Bronchial epithelial cell (primary cell): ENCODE results near the gene ZNF281. TPM values are rescaled to one million over a fixed set of nuclear protein-coding genes. Genes with fewer than 3 reads are reported as not detected.

Experiments used
- DNase-seq: peaks from one replicate; pipeline ENCODE4 v3.0.0-alpha.2; 2010; ENCODE audit warnings: low read depth
- FAIRE-seq: peaks from 2 replicates; lab custom pipeline; 2011; peaks lifted over from hg19 to GRCh38; lab: Jason Lieb, UNC
- H3K27me3 ChIP-seq: 2 replicates; pipeline ENCODE4 v1.5.1; 2011; ENCODE audit warnings: low read length; ENCODE audit not compliant: control insufficient read depth, insufficient read depth
- H3K36me3 ChIP-seq: 2 replicates; pipeline ENCODE4 v1.5.1; 2011; ENCODE audit warnings: low read length; ENCODE audit not compliant: control insufficient read depth, insufficient read depth
- H3K4me3 ChIP-seq: 2 replicates; pipeline ENCODE4 v1.5.1; 2011; ENCODE audit warnings: mild to moderate bottlenecking, low read depth, low read length, control low read depth
- total RNA-seq: library from RNA; depleted of rRNA; stranded (reverse); fragments of >200 nt; gene quantifications from 2 replicates; pipeline ENCODE4 v1.2.1, GENCODE V29; 2014
- TF ChIP-seq, protein P1 (sequence below): IDR thresholded peaks from 2 replicates; pipeline ENCODE4 v1.5.1; 2011; ENCODE audit warnings: mild to moderate bottlenecking, moderate library complexity, low read length, control low read depth, inconsistent platforms; ENCODE audit not compliant: insufficient read depth, severe bottlenecking

The ZNF281 gene
- total RNA-seq, 1 donor from 2014 or later, result 18.4 TPM

DNA sequence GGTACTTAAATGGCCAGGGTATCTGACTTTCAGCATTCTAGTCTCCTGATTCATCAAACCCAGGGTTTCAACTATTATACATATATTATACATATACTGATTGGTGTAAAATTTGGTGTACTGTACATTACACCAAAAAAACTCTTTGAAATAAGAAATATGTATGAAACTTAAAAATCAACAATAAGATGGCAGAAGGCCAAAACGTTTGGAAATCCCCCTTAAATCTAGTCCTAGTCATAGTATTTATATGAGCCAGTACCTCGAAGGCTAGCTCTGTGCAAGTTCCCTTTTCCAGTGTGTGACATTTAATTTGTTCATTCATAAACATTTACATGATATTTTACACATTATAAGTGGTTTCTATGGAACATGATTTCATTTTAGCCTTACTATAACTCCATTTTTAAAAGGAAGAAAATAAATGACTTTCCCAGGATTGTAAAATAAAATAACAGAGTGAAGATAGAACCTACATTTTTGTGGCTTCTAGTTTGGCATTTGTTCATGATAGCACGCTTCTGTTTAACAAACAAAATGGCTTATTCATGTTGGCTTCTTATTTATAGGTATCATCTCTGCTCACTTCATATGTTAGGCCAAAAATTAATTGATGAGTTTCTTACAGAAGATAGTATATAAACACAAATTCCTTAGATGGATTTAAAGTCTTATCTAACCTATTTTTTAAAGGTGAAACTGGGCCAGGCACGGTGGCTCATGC lies 18.8 kb upstream of the ZNF281 start:
- TF ChIP-seq, protein P1, sequence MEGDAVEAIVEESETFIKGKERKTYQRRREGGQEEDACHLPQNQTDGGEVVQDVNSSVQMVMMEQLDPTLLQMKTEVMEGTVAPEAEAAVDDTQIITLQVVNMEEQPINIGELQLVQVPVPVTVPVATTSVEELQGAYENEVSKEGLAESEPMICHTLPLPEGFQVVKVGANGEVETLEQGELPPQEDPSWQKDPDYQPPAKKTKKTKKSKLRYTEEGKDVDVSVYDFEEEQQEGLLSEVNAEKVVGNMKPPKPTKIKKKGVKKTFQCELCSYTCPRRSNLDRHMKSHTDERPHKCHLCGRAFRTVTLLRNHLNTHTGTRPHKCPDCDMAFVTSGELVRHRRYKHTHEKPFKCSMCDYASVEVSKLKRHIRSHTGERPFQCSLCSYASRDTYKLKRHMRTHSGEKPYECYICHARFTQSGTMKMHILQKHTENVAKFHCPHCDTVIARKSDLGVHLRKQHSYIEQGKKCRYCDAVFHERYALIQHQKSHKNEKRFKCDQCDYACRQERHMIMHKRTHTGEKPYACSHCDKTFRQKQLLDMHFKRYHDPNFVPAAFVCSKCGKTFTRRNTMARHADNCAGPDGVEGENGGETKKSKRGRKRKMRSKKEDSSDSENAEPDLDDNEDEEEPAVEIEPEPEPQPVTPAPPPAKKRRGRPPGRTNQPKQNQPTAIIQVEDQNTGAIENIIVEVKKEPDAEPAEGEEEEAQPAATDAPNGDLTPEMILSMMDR, result no peak
- DNase-seq, result peak; percentile 19
- FAIRE-seq, result no peak

DNA sequence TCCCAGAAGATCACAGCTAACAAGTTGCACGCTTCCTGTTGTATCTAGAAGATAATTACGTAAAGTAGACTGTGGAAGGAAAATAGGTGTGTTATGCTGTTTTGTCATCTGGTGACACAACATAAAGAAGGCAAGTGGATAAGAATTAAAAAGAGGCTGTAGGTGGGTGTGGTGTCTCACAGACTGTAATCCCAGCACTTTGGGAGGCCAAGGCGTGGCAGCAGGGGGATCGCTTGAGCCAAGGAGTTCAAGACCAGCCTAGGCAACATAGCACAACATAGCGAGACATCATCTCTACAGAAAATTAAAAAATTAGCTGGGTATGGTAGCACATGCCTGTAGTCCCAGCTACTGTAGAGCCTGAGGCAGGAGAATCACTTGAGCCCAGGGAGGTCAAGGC lies 17.9 kb upstream of the ZNF281 start:
- FAIRE-seq, result no peak
- TF ChIP-seq, protein P1, result no peak
- DNase-seq, result no peak
- no peaks in the 10 kb centered on the region for H3K27me3 ChIP-seq
- no peaks in the 10 kb centered on the region for H3K36me3 ChIP-seq
- H3K4me3 ChIP-seq, result no peak overlapping the region

More for the DNA sequence above, 18.8 kb upstream of the ZNF281 start:
- Histone ChIP-seq H3K4me3 (no peak overlapping the region), H3K36me3 (no peaks in the 10 kb centered on the region), H3K27me3 (no peaks in the 10 kb centered on the region)

DNA sequence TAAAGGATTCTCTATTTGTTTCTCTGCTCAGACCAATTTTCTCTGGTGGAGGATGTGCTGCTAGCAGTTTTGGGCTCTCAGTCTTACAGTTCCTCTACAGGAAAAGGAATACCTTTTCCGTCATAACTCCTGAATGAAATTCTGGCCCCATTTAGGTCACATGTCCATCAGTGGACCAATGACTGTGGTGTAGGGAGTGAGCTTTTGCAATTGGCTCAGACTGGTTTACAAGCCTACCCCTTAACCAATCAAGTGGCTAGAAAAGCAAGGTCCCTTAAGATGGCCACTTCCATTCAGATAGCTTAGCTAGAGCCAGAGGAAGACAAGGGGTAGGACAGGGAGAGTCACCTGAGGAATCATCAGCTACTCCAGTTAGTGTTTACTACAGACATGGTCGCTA lies 16.4 kb upstream of the ZNF281 start:
- TF ChIP-seq, protein P1, result no peak
- no peak for FAIRE-seq

DNA sequence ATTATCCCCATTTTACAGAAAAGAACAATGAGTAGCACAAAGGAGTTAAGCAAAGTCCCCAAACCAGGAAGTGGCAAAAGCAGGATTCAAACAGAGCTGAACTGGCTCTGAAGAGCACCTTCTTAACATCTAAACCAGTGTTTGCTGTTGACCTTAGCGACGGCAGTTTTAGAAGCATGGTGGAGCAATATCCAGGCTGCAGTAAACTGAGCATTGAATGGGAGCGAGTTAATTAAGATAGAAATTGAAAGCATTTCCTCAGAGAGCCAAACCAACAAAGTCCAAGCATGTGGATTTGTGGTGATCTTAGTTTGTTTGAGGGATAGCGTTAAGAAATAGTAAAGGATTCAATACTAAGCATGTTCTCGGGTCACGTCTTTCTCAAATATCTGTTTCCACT lies 13.4 kb upstream of the ZNF281 start:
- Histone ChIP-seq H3K4me3 (no peak overlapping the region), H3K36me3 (no peaks in the 10 kb centered on the region), H3K27me3 (no peaks in the 10 kb centered on the region)
- DNase-seq (no peak), FAIRE-seq (no peak)
- TF ChIP-seq, protein P1, result no peak

More for the DNA sequence above, 16.4 kb upstream of the ZNF281 start:
- Histone ChIP-seq H3K27me3 (no peaks in the 10 kb centered on the region), H3K4me3 (no peak overlapping the region), H3K36me3 (no peaks in the 10 kb centered on the region)
- DNase-seq, result no peak

DNA sequence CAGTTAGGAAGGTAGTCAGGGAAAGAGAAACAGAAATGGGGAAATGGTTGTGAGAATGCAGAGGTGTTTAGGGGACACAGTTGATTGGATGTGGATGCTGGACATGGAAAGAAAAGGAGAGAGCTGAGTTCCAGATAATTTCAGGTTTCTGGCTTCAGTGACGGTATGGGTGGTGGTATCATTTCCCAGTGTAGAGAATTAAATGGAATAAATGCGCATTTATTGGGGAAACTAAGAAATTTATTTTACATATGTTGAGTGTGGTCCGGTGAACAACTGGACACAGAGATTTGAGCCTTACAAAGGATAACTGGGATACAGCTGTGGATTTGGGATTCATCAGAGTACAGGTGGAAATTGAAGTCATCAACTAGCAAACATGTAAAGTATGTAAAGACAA lies 12.4 kb upstream of the ZNF281 start:
- Histone ChIP-seq H3K4me3 (no peak overlapping the region), H3K36me3 (no peaks in the 10 kb centered on the region), H3K27me3 (no peaks in the 10 kb centered on the region)
- TF ChIP-seq, protein P1, result no peak
- DNase-seq, result no peak
- no peak for FAIRE-seq
